ENCODE measurements around the gene LCK.
A peak's percentile ranks its signal among the peaks of the same experiment; 100 is the strongest.

Gene LCK

GRCh38 chr1:32250893-32251716, at the start of gene LCK:
Gene LCK (plus strand): TSS chr1:32251265. CDS start chr1:32274330, 23,065 bp downstream.
- DNase-seq (ENCODE audit: low spot score) = peak; percentile 77

GRCh38 chr1:32204943-32205361, 46.1 kb upstream of the LCK start:
- DNase-seq (ENCODE audit: low spot score) = no peak

- DNase-seq (ENCODE audit: low spot score) = peak; percentile 87
Measured at GRCh38 chr1:32205401-32206370, 45.4 kb upstream of the LCK start, which contains the start of gene IQCC. Gene IQCC (plus strand): TSS chr1:32205671. CDS start chr1:32205682, 11 bp downstream.

GRCh38 chr1:32208469-32208868, 42.6 kb upstream of the LCK start:
- DNase-seq (ENCODE audit: low spot score) = no peak

- DNase-seq (ENCODE audit: low spot score) = no peak
Measured at GRCh38 chr1:32208891-32209328, 42.2 kb upstream of the LCK start, which contains the start of gene DCDC2B. Gene DCDC2B (plus strand): TSS chr1:32209089. CDS start chr1:32209094, 5 bp downstream.

- DNase-seq (ENCODE audit: low spot score) = peak; percentile 76
Measured at GRCh38 chr1:32215629-32216480, 35.2 kb upstream of the LCK start.

- DNase-seq (ENCODE audit: low spot score) = no peak
Measured at GRCh38 chr1:32216566-32216965, 34.5 kb upstream of the LCK start.

- no peak for DNase-seq (ENCODE audit: low spot score)
Measured at GRCh38 chr1:32219022-32219421, 32.0 kb upstream of the LCK start.

GRCh38 chr1:32220746-32221580, 30.1 kb upstream of the LCK start:
- peak; percentile 77 for DNase-seq (ENCODE audit: low spot score)

- DNase-seq (ENCODE audit: low spot score) = no peak
Measured at GRCh38 chr1:32221581-32221979, 29.5 kb upstream of the LCK start.

- peak; percentile 94 for DNase-seq (ENCODE audit: low spot score)
Measured at GRCh38 chr1:32221980-32222755, 28.9 kb upstream of the LCK start, which contains the start of the genes EIF3I and TMEM234. Gene EIF3I (plus strand): TSS chr1:32222407. CDS start chr1:32222442, 35 bp downstream. Gene TMEM234 (minus strand): TSS chr1:32222353. CDS start chr1:32222322, 31 bp downstream.

GRCh38 chr1:32223683-32224082, 27.4 kb upstream of the LCK start:
- no peak for DNase-seq (ENCODE audit: low spot score)

- DNase-seq (ENCODE audit: low spot score) = no peak
Measured at GRCh38 chr1:32224285-32224684, 26.8 kb upstream of the LCK start.

- no peak for DNase-seq (ENCODE audit: low spot score)
Measured at GRCh38 chr1:32228771-32229170, 22.3 kb upstream of the LCK start.

- DNase-seq (ENCODE audit: low spot score) = no peak
Measured at GRCh38 chr1:32231843-32232432, 19.1 kb upstream of the LCK start.

- DNase-seq (ENCODE audit: low spot score) = no peak
Measured at GRCh38 chr1:32232558-32233304, 18.3 kb upstream of the LCK start.

GRCh38 chr1:32234792-32235191, 16.3 kb upstream of the LCK start:
- no peak for DNase-seq (ENCODE audit: low spot score)

- no peak for DNase-seq (ENCODE audit: low spot score)
Measured at GRCh38 chr1:32239337-32239736, 11.7 kb upstream of the LCK start.

GRCh38 chr1:32239790-32240139, 11.3 kb upstream of the LCK start:
- DNase-seq (ENCODE audit: low spot score) = no peak

Data from NAMALWA (cell line).